HG02623 (cell line): ENCODE data around the gene LDLRAD4.

Experiments
- ATAC-seq: cut with Tn5 transposase; IDR thresholded peaks from one replicate; pipeline ENCODE4 v1.9.1; 2021; ENCODE audit warnings: moderate library complexity; ENCODE audit not compliant: unreplicated experiment

The LDLRAD4 gene

DNA sequence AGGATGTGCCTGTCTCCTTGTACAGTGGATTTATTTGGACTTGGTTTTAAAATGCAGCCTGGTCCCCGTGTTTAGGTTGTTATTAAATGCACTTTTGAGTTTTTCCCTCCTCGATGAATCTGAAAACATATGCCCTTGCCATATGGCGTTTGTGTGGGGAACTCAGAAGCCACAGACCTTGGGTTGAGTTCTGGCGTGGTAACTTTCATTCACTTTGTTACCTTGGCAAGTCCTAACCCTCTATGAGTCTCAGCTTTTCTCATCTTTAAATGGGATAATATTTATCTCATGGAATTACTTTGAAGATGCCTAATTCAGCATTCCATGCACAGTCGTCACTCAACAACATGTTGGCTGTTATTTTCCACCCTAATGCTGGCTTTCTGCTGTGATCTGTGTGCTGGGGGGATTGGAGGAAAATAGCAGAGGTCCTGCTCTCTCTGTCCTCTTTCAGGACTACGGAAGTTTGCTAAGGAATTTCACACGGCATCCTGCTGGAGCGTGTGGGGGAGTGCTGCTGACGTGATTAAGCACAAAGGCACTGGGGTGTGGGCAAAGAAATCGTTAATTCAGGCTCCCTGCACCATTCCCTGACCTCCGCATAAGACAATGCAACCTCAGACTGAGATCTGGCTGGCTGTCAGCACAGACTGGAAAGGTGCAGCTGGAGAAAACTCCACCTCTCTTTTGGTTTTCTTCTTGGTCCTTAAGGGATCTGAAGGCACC is 61.7 kb downstream of the LDLRAD4 start:
- ATAC-seq = no peak

- ATAC-seq = no peak
Observed at GRCh38 chr18:13281406-13281805, 62.8 kb downstream of the LDLRAD4 start.

DNA sequence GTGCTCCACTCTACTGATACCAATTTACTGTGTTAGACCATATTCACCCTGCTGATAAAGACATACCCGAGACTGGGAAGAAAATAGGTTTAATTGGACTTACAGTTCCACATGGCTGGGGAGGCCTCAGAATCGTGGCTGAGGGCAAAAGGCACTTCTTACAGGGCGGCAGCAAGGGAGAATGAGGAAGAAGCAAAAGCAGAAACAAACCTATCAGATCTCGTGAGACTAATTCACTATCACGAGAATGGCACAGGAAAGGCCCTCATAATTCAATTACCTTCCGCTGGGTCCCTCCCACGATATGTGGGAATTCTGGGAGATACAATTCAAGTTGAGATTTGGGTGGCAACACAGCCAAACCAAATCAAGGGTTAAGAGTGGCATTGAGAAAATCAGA is 65.2 kb downstream of the LDLRAD4 start:
- no peak for ATAC-seq

GRCh38 chr18:13284330-13285027 is 65.9 kb downstream of the LDLRAD4 start:
- ATAC-seq = no peak

DNA sequence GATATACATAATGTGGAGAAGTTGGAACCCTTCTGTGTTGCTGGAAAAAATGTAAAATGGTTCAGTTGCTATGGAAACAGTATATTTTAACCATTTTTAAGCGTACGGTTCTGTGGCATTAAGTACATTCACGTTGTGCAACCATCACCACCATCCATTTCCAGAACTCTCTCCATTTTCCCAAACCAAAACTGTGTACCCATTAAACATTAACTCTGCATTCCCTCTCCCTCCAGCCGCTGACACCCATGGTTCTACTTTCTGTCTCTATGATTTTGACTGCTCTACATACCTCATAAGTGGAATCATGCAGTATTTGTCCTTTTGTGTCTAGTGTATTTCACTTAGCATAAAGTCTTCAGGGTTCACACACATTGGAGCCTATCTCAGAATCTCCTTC is 67.3 kb downstream of the LDLRAD4 start:
- ATAC-seq = no peak

- ATAC-seq = no peak
Observed at GRCh38 chr18:13286456-13287125, 68.0 kb downstream of the LDLRAD4 start.

DNA sequence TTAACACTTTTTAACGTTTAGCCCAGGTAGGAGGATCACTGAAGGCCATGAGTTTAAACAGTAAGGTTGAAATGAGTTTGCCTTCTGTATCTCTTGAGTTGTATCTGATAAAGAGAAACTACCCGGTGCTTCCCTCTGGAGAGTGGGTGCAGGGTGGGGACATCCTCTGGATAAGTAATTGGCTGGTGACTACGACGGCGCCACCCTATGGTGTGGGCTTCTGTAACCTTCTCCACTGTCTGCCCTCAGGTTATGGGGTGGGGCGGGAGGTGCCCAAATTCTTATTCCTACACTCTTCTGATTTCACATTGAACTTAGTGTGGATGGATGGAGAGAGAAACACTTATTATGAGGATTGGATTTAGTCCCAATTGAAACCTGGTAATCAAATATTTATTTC is 68.8 kb downstream of the LDLRAD4 start:
- no peak for ATAC-seq

GRCh38 chr18:13288509-13289133 is 70.1 kb downstream of the LDLRAD4 start:
- ATAC-seq = no peak

- ATAC-seq = no peak
Observed at GRCh38 chr18:13289481-13290205, 71.1 kb downstream of the LDLRAD4 start.

DNA sequence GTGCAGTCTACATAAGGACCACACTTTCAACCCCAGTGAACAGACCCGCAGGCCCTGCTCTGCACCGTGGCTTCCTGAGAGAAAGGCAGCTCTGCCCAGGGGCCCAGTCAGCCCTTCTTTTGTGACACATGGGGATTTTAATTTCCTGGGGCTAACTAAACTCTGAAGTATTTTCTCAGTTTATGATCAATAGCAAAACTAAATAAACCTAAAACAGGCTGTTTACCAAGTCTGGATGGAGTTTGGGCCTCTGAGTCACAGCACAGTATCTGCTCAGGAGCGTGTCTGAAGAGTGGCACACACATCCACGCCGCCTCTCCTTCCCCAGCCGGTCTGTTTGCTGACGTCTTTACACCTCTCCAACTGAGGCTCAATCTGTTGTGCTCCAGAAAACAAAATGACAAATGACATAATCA is 72.3 kb downstream of the LDLRAD4 start:
- no peak for ATAC-seq

GRCh38 chr18:13291299-13291698 is 72.7 kb downstream of the LDLRAD4 start:
- ATAC-seq = no peak

DNA sequence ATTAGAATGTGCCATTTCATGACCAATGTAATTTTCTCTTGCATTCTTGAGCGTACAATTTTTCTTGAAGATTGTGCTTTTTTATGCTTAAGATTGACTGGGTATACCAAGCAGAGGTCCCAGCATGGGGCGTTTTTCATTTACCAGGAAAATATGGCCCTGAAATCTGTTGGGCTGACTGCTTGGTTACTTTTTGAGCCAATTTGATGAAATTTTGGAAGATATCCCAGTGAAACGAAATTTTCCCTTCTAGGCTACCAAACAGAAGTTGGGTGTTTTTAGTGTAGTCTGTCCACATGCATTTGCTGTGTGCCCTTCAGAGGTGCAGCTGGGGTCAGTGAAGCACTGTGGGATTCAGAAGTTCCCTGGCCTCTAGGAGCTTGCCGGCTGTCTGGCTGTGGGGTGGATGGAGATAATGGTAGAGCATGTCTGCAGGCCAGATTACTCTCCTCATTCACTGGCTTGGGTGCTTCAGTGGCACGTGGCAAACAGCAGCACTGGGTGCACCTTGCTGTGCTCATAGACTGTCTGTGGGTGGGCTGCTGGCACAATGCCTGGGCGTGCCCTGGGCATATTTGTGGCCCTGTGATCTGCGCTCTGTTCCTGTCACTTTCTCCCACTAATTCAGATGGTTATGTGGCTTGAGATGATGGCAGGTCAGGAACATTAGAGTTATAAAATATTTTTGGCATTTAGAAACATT is 73.3 kb downstream of the LDLRAD4 start:
- ATAC-seq = no peak

DNA sequence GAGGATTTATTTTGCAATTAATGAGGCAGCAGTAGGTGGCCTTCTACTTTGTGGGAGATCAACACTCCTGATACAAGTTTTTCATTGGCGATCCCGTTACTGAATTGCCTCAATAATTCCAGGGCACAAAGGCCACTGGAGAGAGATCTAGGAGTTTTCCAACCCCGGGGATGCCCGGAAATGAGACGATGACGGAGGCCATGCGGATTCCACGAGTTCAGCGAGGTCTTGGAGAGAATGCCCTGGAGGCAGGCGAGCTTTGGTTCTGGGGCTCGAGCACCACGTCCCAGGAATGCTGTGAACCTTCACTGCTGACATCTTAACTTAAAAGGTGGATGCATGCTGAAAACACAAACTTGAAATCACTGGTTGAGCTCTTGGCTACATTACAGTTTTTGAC is 74.2 kb downstream of the LDLRAD4 start:
- no peak for ATAC-seq

DNA sequence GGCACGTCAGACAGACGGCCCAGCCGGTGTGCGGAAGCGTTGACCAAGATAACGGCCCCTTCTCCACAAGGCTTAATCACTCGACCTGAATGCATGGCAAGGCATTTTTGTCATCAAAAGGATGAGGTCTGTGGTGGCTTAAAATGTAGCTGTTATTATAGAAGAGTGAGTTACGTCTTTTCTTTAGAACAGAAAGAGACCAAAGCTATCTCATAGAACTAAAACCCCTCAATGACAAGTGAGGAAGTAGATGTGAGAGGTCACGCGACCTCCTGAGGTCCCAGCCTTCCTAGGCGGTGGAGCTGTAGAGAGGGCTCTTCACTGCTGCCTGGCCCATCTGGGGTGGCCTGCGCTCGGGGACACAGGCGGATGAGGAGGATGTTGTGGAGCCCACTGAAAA is 75.7 kb downstream of the LDLRAD4 start:
- ATAC-seq = no peak

GRCh38 chr18:13295894-13296293 is 77.3 kb downstream of the LDLRAD4 start:
- no peak for ATAC-seq

DNA sequence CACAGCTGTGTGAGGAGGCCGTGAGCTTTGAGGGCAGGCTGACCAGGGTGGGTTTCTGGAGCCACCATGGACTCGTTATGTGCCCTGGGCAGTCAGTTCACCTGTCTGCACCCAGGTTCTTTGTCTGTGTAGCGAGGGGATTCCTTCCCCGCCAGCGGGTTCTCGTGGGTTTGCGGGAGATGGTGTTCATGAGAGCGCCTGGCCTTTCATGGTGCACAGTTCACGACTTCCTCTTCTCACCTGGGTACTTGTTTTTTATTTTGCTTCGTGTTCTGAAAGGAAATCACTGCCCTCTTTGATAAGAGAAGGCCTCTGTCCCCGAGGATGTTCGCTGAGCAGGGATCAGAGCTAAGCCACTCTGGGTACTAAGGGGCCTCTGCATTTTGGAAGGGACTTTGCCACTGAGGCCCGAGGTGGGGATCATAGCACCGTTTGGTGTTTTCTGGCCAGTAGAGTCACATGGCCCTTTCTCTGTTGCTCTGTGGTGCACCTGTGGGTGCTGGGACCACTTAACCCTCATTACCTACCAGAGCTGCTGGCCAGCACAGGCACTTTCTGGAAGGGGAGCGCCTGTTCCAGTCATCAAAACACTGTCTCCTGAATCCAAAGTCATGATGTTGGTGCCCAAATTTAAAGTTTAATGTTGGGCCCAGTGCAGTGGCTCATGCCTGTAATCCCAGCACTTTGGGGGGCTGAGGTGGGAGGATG is 78.5 kb downstream of the LDLRAD4 start:
- ATAC-seq = no peak

GRCh38 chr18:13298262-13298661 is 79.7 kb downstream of the LDLRAD4 start:
- ATAC-seq = no peak

DNA sequence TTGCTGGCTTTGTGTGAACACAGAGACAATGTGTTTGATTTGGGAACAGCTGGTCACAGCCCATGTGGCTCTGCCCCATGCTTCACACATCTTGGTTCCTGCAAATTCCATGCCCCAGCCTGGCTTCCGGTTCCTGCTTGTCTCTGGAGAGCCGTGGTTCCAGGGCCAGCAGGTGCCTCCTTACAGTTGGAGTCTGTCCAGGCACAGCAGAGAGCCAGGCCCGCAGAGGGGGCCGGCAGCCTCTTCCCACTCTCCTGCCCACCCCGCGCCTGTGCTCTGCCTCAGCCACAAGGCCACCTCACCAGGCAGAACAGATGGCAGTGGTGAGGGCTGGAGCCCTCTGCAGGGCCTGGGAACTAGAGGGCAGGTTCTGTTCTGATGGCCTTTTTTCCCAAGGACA is 81.5 kb downstream of the LDLRAD4 start:
- no peak for ATAC-seq

DNA sequence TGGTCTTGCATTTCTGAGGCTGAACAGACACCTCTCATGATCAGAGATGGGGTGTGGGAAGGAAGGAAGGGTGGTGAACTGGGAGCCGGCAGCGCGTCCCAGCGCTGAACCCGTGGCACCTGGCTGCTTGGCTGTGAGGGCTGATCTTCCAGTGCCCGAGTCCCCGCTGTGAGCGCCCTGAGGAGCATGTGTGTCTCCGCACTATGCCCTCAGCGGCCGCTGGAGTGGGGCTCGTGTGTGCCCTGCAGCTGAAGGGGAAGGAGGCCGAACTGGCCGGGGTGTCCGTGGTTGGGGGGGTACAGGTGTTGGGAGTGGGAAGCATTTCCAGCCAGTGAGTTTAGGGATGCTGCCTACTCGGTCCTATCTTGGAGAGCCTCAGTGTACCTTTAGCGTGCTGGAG is 82.2 kb downstream of the LDLRAD4 start:
- ATAC-seq = no peak

DNA sequence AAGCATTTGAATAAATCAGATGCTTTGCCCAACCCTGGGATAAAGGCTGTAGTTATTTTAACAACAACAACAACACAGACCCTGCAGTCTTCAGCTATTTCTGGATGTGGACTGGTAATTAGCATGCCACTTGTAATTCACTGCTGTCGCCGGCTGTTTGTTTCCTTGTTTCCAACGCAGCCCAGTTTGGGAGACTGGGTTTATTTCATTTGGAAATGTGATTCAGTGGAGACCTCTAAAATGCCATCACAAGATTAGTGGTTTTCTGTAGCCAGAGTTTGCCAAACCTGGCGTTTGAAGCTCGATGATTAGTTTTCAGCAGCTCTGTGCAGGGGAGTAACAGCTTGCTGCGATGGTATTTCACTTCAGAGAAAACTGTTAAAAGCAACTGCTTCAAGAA is 83.5 kb downstream of the LDLRAD4 start:
- no peak for ATAC-seq
